Upper lobe of left lung (tissue), 4 donors: ENCODE data around the gene PITPNM1.

Experiments used
- CTCF ChIP-seq, 6 experiments: fragments of 450-650 bp in 4 of 6; fragments of 200-600 bp in 2 of 6; sonication (generic) in 2 of 6; IDR thresholded peaks; one replicate each; pipeline ENCODE4 v1.5.1; 2016 to 2019; ENCODE audit warnings: antibody characterized with exemption in 6 of 6
- EP300 ChIP-seq, 4 donors: sonication (generic); formaldehyde crosslinking; IDR thresholded peaks; one replicate each; pipeline ENCODE4 v1.5.1; 2017; ENCODE audit warnings: antibody characterized with exemption in 4 of 4, control low read depth in 2 of 4
- POLR2A ChIP-seq, 4 donors: fragments of 450-650 bp; IDR thresholded peaks; one replicate each; pipeline ENCODE4 v1.5.1; 2016 to 2017; ENCODE audit warnings: antibody characterized with exemption in 4 of 4, mild to moderate bottlenecking in 2 of 4
- POLR2AphosphoS5 ChIP-seq, 2 donors: sonication (generic); formaldehyde crosslinking; IDR thresholded peaks; one replicate each; pipeline ENCODE4 v1.5.1; 2017; ENCODE audit warnings: antibody characterized with exemption in 2 of 2

- TF ChIP-seq CTCF (IDR thresholded peaks at IDR 0.05) (no peak), POLR2A (IDR thresholded peaks at IDR 0.05) (no peak), POLR2AphosphoS5 (IDR thresholded peaks at IDR 0.05) (no peak), EP300 (IDR thresholded peaks at IDR 0.05) (no peak)
Observed at GRCh38 chr11:67551127-67551526, 46.0 kb upstream of the PITPNM1 start.
